ENCODE results near the gene OTOF.

GRCh38 chr2:26466662-26467310 is 11.1 kb downstream of the OTOF start:
- TF ChIP-seq BHLHE40 (IDR thresholded peaks at IDR 0.05; ENCODE audit: borderline replicate concordance) (no peak), SUZ12 (IDR thresholded peaks at IDR 0.05) (no peak), FOXM1 (IDR thresholded peaks at IDR 0.05; ENCODE audit: borderline replicate concordance) (no peak), TARDBP (IDR thresholded peaks at IDR 0.05) (no peak), ELF4 (IDR thresholded peaks at IDR 0.05) (no peak), NFRKB (IDR thresholded peaks at IDR 0.05) (no peak), SP1 (IDR thresholded peaks at IDR 0.05) (no peak), PKNOX1 (IDR thresholded peaks at IDR 0.05) (no peak), LEF1 (IDR thresholded peaks at IDR 0.05; ENCODE audit: borderline replicate concordance) (no peak), FOXK2 (IDR thresholded peaks at IDR 0.05) (no peak), HDGF (IDR thresholded peaks at IDR 0.05; ENCODE audit: borderline replicate concordance) (no peak), ZNF384 (IDR thresholded peaks at IDR 0.05) (no peak)
